ENCODE results near the gene PI4KB. TPM values are rescaled to one million over a fixed set of nuclear protein-coding genes. Genes with fewer than 3 reads are reported as not detected.
A peak's percentile ranks its signal among the peaks of the same experiment; 100 is the strongest.

Gene PI4KB
- total and polyA plus RNA-seq, 9 of the 15 experiments (the other 6 are each of a cell fraction or from before 2014, with no cell fraction given): 3.1 to 65.4 (median 45.1) TPM

DNA sequence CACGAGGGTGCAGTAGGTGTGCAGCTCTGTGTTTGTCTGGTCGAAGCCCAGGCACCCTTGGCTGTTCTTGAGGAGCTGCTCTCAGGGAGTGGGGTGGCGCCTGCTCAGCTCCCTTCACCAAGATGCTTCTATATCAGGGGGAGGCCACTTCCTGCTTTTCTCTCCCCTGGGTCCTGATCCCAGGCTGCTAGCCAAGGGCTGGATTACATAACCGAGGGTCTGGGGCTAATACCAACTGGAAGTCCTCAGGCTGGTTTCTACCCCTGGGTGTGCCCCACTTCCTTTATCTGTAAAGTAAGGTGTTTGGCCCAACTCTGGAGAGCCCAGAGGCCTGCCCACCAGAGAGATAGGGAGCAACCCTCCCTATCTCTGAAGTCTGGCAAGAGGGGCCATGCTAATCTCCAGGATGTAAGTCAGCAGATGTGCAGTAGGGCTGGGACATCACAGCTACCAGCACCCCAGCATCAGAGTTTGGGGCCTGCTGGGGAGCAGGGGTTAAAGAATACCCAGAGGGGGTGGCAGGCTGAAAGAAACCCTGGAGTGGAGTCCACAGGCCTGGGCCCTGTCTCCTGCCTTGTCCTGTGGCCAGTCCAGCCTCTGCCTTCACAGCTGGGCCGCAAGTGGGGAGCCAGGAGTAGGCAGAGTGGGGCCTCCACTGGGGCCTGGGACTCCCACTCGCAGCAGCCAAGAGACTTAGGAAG, 43.1 kb upstream of the PI4KB start (continued):
- TF ChIP-seq NONO (IDR thresholded peaks at IDR 0.05; ENCODE audit: low read depth in 2 of 2, low read length in 1 of 2) (no peak), ILF3 (IDR thresholded peaks at IDR 0.05; ENCODE audit: borderline replicate concordance) (no peak), SMARCA5 (IDR thresholded peaks at IDR 0.05) (no peak), ARID3B (CRISPR knock-in tag; IDR thresholded peaks at IDR 0.05; ENCODE audit: borderline replicate concordance) (no peak), ZNF174 (CRISPR knock-in tag; IDR thresholded peaks at IDR 0.05) (no peak), FOXO4 (CRISPR knock-in tag; IDR thresholded peaks at IDR 0.05) (no peak), MAFF (IDR thresholded peaks at IDR 0.05; ENCODE audit: low read length) (no peak), ARHGAP35 (IDR thresholded peaks at IDR 0.05; ENCODE audit: partially characterized antibody) (no peak), FUS (optimal IDR thresholded peaks at IDR 0.05; ENCODE audit: low read depth, low read length) (no peak), E2F4 (CRISPR knock-in tag; IDR thresholded peaks at IDR 0.05; ENCODE audit: low read depth) (no peak), NFE2 (IDR thresholded peaks at IDR 0.05; ENCODE audit: low read depth) (no peak), KLF10 (CRISPR knock-in tag; IDR thresholded peaks at IDR 0.05) (no peak), CREM (IDR thresholded peaks at IDR 0.05; ENCODE audit: low read depth) (no peak), DPF2 (IDR thresholded peaks at IDR 0.05) (peak; percentile 51; the same call in 1 of the 2 replicates), TAF7 (tag; IDR thresholded peaks at IDR 0.05) (no peak), MEF2D (tag; conservative IDR thresholded peaks at IDR 0.05; ENCODE audit: low read depth) (no peak), SRSF3 (IDR thresholded peaks at IDR 0.05; ENCODE audit: insufficient read depth, low read length) (no peak), GTF2F1 (IDR thresholded peaks at IDR 0.05; ENCODE audit: low read depth, low read length) (no peak)
- TF ChIP-seq, protein P1, sequence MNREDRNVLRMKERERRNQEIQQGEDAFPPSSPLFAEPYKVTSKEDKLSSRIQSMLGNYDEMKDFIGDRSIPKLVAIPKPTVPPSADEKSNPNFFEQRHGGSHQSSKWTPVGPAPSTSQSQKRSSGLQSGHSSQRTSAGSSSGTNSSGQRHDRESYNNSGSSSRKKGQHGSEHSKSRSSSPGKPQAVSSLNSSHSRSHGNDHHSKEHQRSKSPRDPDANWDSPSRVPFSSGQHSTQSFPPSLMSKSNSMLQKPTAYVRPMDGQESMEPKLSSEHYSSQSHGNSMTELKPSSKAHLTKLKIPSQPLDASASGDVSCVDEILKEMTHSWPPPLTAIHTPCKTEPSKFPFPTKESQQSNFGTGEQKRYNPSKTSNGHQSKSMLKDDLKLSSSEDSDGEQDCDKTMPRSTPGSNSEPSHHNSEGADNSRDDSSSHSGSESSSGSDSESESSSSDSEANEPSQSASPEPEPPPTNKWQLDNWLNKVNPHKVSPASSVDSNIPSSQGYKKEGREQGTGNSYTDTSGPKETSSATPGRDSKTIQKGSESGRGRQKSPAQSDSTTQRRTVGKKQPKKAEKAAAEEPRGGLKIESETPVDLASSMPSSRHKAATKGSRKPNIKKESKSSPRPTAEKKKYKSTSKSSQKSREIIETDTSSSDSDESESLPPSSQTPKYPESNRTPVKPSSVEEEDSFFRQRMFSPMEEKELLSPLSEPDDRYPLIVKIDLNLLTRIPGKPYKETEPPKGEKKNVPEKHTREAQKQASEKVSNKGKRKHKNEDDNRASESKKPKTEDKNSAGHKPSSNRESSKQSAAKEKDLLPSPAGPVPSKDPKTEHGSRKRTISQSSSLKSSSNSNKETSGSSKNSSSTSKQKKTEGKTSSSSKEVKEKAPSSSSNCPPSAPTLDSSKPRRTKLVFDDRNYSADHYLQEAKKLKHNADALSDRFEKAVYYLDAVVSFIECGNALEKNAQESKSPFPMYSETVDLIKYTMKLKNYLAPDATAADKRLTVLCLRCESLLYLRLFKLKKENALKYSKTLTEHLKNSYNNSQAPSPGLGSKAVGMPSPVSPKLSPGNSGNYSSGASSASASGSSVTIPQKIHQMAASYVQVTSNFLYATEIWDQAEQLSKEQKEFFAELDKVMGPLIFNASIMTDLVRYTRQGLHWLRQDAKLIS (CRISPR knock-in tag; IDR thresholded peaks at IDR 0.05): no peak
- TF ChIP-seq, protein P2, sequence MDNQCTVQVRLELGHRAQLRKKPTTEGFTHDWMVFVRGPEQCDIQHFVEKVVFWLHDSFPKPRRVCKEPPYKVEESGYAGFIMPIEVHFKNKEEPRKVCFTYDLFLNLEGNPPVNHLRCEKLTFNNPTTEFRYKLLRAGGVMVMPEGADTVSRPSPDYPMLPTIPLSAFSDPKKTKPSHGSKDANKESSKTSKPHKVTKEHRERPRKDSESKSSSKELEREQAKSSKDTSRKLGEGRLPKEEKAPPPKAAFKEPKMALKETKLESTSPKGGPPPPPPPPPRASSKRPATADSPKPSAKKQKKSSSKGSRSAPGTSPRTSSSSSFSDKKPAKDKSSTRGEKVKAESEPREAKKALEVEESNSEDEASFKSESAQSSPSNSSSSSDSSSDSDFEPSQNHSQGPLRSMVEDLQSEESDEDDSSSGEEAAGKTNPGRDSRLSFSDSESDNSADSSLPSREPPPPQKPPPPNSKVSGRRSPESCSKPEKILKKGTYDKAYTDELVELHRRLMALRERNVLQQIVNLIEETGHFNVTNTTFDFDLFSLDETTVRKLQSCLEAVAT (IDR thresholded peaks at IDR 0.05): no peak
